ENCODE results near the gene CDH2. TPM values are rescaled to one million over a fixed set of nuclear protein-coding genes. Genes with fewer than 3 reads are reported as not detected.

The CDH2 gene
- total and polyA plus RNA-seq, 2 experiments from 2014 or later = 14.7 to 36.9 TPM

GRCh38 chr18:28177828-28178635, 1.1 kb upstream of the CDH2 start:
- H3K27ac Mint-ChIP-seq = peak overlapping the region; percentile 71; the same call in 1 of the 2 replicates
- peaks cover 55% of the 10 kb centered on the region for H3K4me1 Mint-ChIP-seq
- Histone ChIP-seq H4K20me1 (replicated peaks; ENCODE audit: insufficient read depth) (no peaks in the 10 kb centered on the region), H3K27me3 (ENCODE audit: insufficient read depth) (peaks cover 49% of the 10 kb centered on the region), H3K4me3 (peak overlapping the region; percentile 49), H3K27ac (ENCODE audit: low read depth) (peak overlapping the region; percentile 57), H3K4me2 (peak overlapping the region; percentile 73), H3K9me2 (ENCODE audit: insufficient read depth) (no peaks in the 10 kb centered on the region), H3K79me2 (replicated peaks; ENCODE audit: insufficient read depth) (peaks cover 14% of the 10 kb centered on the region), H3F3A (replicated peaks; ENCODE audit: low read depth) (no peaks in the 10 kb centered on the region), H3K36me3 (ENCODE audit: insufficient read depth) (no peaks in the 10 kb centered on the region), H3K4me1 (ENCODE audit: insufficient read depth) (peaks cover 57% of the 10 kb centered on the region), H2AFZ (peak overlapping the region; percentile 64; the same call in 1 of the 2 replicates)
- H3K9me3 Mint-ChIP-seq = peaks cover 3% of the 10 kb centered on the region; the same call in 1 of the 3 replicates
- peaks cover 30% of the 10 kb centered on the region for H3K27me3 Mint-ChIP-seq (ENCODE audit: insufficient read depth, low read depth, poor library complexity)
- H3K36me3 Mint-ChIP-seq (ENCODE audit: low read depth) = peaks cover 3% of the 10 kb centered on the region; the same call in 1 of the 3 replicates
- TF ChIP-seq, protein P1, sequence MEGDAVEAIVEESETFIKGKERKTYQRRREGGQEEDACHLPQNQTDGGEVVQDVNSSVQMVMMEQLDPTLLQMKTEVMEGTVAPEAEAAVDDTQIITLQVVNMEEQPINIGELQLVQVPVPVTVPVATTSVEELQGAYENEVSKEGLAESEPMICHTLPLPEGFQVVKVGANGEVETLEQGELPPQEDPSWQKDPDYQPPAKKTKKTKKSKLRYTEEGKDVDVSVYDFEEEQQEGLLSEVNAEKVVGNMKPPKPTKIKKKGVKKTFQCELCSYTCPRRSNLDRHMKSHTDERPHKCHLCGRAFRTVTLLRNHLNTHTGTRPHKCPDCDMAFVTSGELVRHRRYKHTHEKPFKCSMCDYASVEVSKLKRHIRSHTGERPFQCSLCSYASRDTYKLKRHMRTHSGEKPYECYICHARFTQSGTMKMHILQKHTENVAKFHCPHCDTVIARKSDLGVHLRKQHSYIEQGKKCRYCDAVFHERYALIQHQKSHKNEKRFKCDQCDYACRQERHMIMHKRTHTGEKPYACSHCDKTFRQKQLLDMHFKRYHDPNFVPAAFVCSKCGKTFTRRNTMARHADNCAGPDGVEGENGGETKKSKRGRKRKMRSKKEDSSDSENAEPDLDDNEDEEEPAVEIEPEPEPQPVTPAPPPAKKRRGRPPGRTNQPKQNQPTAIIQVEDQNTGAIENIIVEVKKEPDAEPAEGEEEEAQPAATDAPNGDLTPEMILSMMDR (conservative IDR thresholded peaks at IDR 0.05; ENCODE audit: low read depth in 2 of 2) = peak in 1 of 2 experiments; percentile 21; a peak in 1 of 4 replicates
- no peak for TF ChIP-seq JUNB (IDR thresholded peaks at IDR 0.05; ENCODE audit: unreplicated experiment)
- DNase-seq (ENCODE audit: low spot score) = peak; percentile 82
- ATAC-seq = peak; percentile 49
- peak overlapping the region; percentile 93 for H3K4me3 Mint-ChIP-seq

- Histone ChIP-seq H3K27me3 (ENCODE audit: insufficient read depth) (peaks cover 57% of the 10 kb centered on the region), H3F3A (replicated peaks; ENCODE audit: low read depth) (no peaks in the 10 kb centered on the region), H3K79me2 (replicated peaks; ENCODE audit: insufficient read depth) (peaks cover 28% of the 10 kb centered on the region), H2AFZ (peak overlapping the region; percentile 53; the same call in 1 of the 2 replicates), H3K4me2 (peak overlapping the region; percentile 90), H4K20me1 (replicated peaks; ENCODE audit: insufficient read depth) (no peaks in the 10 kb centered on the region), H3K36me3 (ENCODE audit: insufficient read depth) (no peaks in the 10 kb centered on the region), H3K9me2 (ENCODE audit: insufficient read depth) (no peaks in the 10 kb centered on the region), H3K27ac (ENCODE audit: low read depth) (no peak overlapping the region), H3K4me1 (ENCODE audit: insufficient read depth) (peaks cover 45% of the 10 kb centered on the region), H3K4me3 (peak overlapping the region; percentile 49)
- H3K36me3 Mint-ChIP-seq (ENCODE audit: low read depth) = peaks cover 3% of the 10 kb centered on the region; the same call in 1 of the 3 replicates
- H3K4me3 Mint-ChIP-seq = peak overlapping the region; percentile 81
- H3K9me3 Mint-ChIP-seq = peaks cover 3% of the 10 kb centered on the region; the same call in 1 of the 3 replicates
- H3K4me1 Mint-ChIP-seq = peaks cover 43% of the 10 kb centered on the region
- H3K27ac Mint-ChIP-seq = no peak overlapping the region
- ATAC-seq (peak; percentile 3), DNase-seq (ENCODE audit: low spot score) (peak; percentile 29)
- peaks cover 33% of the 10 kb centered on the region for H3K27me3 Mint-ChIP-seq (ENCODE audit: insufficient read depth, low read depth, poor library complexity)
- TF ChIP-seq, protein P2, sequence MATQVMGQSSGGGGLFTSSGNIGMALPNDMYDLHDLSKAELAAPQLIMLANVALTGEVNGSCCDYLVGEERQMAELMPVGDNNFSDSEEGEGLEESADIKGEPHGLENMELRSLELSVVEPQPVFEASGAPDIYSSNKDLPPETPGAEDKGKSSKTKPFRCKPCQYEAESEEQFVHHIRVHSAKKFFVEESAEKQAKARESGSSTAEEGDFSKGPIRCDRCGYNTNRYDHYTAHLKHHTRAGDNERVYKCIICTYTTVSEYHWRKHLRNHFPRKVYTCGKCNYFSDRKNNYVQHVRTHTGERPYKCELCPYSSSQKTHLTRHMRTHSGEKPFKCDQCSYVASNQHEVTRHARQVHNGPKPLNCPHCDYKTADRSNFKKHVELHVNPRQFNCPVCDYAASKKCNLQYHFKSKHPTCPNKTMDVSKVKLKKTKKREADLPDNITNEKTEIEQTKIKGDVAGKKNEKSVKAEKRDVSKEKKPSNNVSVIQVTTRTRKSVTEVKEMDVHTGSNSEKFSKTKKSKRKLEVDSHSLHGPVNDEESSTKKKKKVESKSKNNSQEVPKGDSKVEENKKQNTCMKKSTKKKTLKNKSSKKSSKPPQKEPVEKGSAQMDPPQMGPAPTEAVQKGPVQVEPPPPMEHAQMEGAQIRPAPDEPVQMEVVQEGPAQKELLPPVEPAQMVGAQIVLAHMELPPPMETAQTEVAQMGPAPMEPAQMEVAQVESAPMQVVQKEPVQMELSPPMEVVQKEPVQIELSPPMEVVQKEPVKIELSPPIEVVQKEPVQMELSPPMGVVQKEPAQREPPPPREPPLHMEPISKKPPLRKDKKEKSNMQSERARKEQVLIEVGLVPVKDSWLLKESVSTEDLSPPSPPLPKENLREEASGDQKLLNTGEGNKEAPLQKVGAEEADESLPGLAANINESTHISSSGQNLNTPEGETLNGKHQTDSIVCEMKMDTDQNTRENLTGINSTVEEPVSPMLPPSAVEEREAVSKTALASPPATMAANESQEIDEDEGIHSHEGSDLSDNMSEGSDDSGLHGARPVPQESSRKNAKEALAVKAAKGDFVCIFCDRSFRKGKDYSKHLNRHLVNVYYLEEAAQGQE (IDR thresholded peaks at IDR 0.05; ENCODE audit: unreplicated experiment) = no peak
- TF ChIP-seq ZNF331 (CRISPR knock-in tag; IDR thresholded peaks at IDR 0.05; ENCODE audit: low read depth) (no peak), EZH2phosphoT487 (IDR thresholded peaks at IDR 0.05; ENCODE audit: unreplicated experiment) (no peak), EZH2 (IDR thresholded peaks at IDR 0.05; ENCODE audit: low read depth, unreplicated experiment) (no peak), JUNB (IDR thresholded peaks at IDR 0.05; ENCODE audit: unreplicated experiment) (no peak), NANOG (IDR thresholded peaks at IDR 0.05; ENCODE audit: borderline replicate concordance) (no peak), STAT1 (IDR thresholded peaks at IDR 0.05; ENCODE audit: unreplicated experiment) (no peak)
- TF ChIP-seq, protein P3, sequence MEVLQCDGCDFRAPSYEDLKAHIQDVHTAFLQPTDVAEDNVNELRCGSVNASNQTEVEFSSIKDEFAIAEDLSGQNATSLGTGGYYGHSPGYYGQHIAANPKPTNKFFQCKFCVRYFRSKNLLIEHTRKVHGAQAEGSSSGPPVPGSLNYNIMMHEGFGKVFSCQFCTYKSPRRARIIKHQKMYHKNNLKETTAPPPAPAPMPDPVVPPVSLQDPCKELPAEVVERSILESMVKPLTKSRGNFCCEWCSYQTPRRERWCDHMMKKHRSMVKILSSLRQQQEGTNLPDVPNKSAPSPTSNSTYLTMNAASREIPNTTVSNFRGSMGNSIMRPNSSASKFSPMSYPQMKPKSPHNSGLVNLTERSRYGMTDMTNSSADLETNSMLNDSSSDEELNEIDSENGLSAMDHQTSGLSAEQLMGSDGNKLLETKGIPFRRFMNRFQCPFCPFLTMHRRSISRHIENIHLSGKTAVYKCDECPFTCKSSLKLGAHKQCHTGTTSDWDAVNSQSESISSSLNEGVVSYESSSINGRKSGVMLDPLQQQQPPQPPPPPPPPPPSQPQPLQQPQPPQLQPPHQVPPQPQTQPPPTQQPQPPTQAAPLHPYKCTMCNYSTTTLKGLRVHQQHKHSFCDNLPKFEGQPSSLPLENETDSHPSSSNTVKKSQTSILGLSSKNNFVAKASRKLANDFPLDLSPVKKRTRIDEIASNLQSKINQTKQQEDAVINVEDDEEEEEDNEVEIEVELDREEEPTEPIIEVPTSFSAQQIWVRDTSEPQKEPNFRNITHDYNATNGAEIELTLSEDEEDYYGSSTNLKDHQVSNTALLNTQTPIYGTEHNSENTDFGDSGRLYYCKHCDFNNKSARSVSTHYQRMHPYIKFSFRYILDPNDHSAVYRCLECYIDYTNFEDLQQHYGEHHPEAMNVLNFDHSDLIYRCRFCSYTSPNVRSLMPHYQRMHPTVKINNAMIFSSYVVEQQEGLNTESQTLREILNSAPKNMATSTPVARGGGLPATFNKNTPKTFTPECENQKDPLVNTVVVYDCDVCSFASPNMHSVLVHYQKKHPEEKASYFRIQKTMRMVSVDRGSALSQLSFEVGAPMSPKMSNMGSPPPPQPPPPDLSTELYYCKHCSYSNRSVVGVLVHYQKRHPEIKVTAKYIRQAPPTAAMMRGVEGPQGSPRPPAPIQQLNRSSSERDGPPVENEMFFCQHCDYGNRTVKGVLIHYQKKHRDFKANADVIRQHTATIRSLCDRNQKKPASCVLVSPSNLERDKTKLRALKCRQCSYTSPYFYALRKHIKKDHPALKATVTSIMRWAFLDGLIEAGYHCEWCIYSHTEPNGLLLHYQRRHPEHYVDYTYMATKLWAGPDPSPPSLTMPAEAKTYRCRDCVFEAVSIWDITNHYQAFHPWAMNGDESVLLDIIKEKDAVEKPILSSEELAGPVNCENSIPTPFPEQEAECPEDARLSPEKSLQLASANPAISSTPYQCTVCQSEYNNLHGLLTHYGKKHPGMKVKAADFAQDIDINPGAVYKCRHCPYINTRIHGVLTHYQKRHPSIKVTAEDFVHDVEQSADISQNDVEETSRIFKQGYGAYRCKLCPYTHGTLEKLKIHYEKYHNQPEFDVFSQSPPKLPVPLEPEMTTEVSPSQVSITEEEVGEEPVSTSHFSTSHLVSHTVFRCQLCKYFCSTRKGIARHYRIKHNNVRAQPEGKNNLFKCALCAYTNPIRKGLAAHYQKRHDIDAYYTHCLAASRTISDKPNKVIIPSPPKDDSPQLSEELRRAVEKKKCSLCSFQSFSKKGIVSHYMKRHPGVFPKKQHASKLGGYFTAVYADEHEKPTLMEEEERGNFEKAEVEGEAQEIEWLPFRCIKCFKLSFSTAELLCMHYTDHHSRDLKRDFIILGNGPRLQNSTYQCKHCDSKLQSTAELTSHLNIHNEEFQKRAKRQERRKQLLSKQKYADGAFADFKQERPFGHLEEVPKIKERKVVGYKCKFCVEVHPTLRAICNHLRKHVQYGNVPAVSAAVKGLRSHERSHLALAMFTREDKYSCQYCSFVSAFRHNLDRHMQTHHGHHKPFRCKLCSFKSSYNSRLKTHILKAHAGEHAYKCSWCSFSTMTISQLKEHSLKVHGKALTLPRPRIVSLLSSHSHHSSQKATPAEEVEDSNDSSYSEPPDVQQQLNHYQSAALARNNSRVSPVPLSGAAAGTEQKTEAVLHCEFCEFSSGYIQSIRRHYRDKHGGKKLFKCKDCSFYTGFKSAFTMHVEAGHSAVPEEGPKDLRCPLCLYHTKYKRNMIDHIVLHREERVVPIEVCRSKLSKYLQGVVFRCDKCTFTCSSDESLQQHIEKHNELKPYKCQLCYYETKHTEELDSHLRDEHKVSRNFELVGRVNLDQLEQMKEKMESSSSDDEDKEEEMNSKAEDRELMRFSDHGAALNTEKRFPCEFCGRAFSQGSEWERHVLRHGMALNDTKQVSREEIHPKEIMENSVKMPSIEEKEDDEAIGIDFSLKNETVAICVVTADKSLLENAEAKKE (CRISPR knock-in tag; IDR thresholded peaks at IDR 0.05) = no peak
These were observed 307 bp downstream of the CDH2 start for GRCh38 chr18:28176698-28176947.
